Transverse colon (tissue), 4 donors: ENCODE measurements around the gene PREX1.

Source experiments
- EP300 ChIP-seq: sonication (generic); formaldehyde crosslinking; IDR thresholded peaks from one replicate; pipeline ENCODE4 v1.6.1; 2017; ENCODE audit warnings: antibody characterized with exemption, low read depth
- POLR2A ChIP-seq: fragments of 450-650 bp; IDR thresholded peaks from one replicate; pipeline ENCODE4 v1.6.1; 2016; ENCODE audit warnings: antibody characterized with exemption, mild to moderate bottlenecking, moderate library complexity
- POLR2AphosphoS5 ChIP-seq, 3 donors: sonication (generic); formaldehyde crosslinking; IDR thresholded peaks; one replicate each; pipeline ENCODE4 v1.6.1; 2016; ENCODE audit warnings: antibody characterized with exemption in 3 of 3
- TF ChIP-seq, protein P1 (sequence below), 5 experiments: fragments of 200-600 bp in 3 of 5; fragments of 450-650 bp in 2 of 5; sonication (generic) in 3 of 5; IDR thresholded peaks; 1 replicate in 2 of 5; 2 replicates in 3 of 5; pipeline ENCODE4 v1.5.1; 2016 to 2017; ENCODE audit warnings: antibody characterized with exemption in 5 of 5, inconsistent platforms in 3 of 5, mild to moderate bottlenecking in 2 of 5, moderate library complexity in 1 of 5

DNA sequence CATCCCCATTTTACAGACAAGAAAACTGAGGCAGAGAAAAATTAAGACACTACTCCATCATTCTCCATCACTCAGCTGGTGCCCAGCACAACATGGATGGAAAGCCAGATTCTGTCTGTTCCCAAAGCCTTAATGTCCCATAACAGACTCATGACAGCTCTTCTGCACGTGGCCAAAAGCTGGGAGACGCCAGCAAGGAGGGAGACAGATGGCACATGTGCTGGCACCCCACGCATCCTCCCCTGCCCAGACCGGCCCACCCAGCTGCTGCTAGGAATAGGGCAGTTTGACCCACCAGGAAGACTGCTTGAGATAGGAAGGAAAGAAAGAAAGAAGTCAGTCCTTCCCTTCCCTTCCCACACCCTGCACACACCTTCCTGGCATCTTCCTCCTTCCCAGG lies 96.3 kb downstream of the PREX1 start:
- TF ChIP-seq, protein P1, sequence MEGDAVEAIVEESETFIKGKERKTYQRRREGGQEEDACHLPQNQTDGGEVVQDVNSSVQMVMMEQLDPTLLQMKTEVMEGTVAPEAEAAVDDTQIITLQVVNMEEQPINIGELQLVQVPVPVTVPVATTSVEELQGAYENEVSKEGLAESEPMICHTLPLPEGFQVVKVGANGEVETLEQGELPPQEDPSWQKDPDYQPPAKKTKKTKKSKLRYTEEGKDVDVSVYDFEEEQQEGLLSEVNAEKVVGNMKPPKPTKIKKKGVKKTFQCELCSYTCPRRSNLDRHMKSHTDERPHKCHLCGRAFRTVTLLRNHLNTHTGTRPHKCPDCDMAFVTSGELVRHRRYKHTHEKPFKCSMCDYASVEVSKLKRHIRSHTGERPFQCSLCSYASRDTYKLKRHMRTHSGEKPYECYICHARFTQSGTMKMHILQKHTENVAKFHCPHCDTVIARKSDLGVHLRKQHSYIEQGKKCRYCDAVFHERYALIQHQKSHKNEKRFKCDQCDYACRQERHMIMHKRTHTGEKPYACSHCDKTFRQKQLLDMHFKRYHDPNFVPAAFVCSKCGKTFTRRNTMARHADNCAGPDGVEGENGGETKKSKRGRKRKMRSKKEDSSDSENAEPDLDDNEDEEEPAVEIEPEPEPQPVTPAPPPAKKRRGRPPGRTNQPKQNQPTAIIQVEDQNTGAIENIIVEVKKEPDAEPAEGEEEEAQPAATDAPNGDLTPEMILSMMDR (IDR thresholded peaks at IDR 0.05), result no peak
- TF ChIP-seq POLR2A, result no peak
- no peak for TF ChIP-seq EP300
- no peak for TF ChIP-seq POLR2AphosphoS5 (IDR thresholded peaks at IDR 0.05)
